HFFc6 (cell line): Measurements from ENCODE around the gene GAST. TPM values are rescaled to one million over a fixed set of nuclear protein-coding genes. Genes with fewer than 3 reads are reported as not detected.
A peak's percentile ranks its signal among the peaks of the same experiment; 100 is the strongest.
"Not testable (repeated sequence)": the region's sequence is repeated elsewhere in the genome, so short reads cannot be mapped to it uniquely, and the experiment has no call there.

ENCODE experiments used
- DNase-seq: peaks from one replicate; pipeline ENCODE4 v3.0.0-alpha.2; 2018
- H3K27ac Mint-ChIP-seq: 2 replicates; pipeline ENCODE4 v1.8.0; 2020; ENCODE audit warnings: mild to moderate bottlenecking, mixed read lengths
- H3K27me3 Mint-ChIP-seq: 2 replicates; pipeline ENCODE4 v1.8.0; 2021; ENCODE audit warnings: mild to moderate bottlenecking, moderate library complexity, mixed read lengths; ENCODE audit not compliant: insufficient read depth
- H3K36me3 Mint-ChIP-seq: 2 replicates; pipeline ENCODE4 v1.8.0; 2021; ENCODE audit warnings: low read depth, mixed read lengths
- H3K4me1 Mint-ChIP-seq: 2 replicates; pipeline ENCODE4 v1.8.0; 2020; ENCODE audit warnings: low read depth, mixed read lengths
- H3K4me3 Mint-ChIP-seq: 2 replicates; pipeline ENCODE4 v1.8.0; 2020; ENCODE audit warnings: mild to moderate bottlenecking, moderate library complexity, mixed read lengths
- H3K9me3 Mint-ChIP-seq: 2 replicates; pipeline ENCODE4 v1.8.0; 2020; ENCODE audit warnings: mild to moderate bottlenecking, mixed read lengths
- total RNA-seq, 6 experiments: library from RNA; stranded (reverse); fragmentation: NEBNext Ultra II Directional; extraction: Animal tissue kit (Norgen Biotek cat#: 25700); gene quantifications; 2 replicates in 1 of 6; 3 replicates in 5 of 6; pipeline ENCODE4 v1.2.3, GENCODE V29; 2021
- TF ChIP-seq, protein P1 (sequence below): fragments of 200-600 bp; sonication (generic); IDR thresholded peaks from 2 replicates; pipeline ENCODE4 v1.5.0; 2021; ENCODE audit warnings: antibody characterized with exemption, mild to moderate bottlenecking

The GAST gene
- total RNA-seq, 6 experiments from 2014 or later = not detected

DNA sequence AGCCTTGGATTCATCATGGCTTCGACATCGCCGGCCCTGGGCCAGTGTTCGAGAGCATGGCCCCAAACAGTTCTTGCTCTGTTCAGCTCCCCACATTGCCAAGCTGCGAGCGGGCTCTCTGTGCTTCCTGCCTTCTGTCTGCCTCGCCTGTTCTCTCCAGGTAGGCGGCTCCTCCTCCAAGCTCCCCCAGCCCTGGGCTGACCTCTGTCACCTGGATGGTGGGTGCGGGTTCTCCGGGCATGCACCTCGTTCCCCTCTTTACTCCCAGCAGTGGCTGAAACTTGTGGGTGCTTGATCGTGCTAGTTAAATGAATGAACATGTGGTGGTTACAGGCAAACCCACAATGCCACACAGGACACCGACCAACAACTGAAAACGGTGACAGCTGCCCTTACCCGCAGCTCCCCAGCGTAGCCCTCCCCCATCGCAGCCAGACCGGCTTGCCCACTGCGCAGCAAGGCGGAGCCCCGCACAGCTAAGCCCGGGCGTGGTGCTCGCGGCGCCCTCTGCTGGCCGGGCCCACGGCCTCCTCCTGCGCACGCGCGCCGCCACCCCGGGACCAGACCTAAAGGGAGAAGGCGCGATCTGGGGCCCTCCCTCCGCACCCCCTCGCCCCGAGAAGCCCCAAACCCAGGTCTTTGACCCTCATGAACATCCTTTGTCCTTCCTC is 46.4 kb upstream of the GAST start:
- no peaks in the 10 kb centered on the region for H3K36me3 Mint-ChIP-seq
- peak overlapping the region; percentile 91 for H3K27ac Mint-ChIP-seq
- peak overlapping the region; percentile 86 for H3K4me3 Mint-ChIP-seq
- H3K9me3 Mint-ChIP-seq = no peaks in the 10 kb centered on the region
- DNase-seq = peak; percentile 70
- peaks cover 21% of the 10 kb centered on the region for H3K4me1 Mint-ChIP-seq
- peaks cover 10% of the 10 kb centered on the region for H3K27me3 Mint-ChIP-seq
- TF ChIP-seq, protein P1, sequence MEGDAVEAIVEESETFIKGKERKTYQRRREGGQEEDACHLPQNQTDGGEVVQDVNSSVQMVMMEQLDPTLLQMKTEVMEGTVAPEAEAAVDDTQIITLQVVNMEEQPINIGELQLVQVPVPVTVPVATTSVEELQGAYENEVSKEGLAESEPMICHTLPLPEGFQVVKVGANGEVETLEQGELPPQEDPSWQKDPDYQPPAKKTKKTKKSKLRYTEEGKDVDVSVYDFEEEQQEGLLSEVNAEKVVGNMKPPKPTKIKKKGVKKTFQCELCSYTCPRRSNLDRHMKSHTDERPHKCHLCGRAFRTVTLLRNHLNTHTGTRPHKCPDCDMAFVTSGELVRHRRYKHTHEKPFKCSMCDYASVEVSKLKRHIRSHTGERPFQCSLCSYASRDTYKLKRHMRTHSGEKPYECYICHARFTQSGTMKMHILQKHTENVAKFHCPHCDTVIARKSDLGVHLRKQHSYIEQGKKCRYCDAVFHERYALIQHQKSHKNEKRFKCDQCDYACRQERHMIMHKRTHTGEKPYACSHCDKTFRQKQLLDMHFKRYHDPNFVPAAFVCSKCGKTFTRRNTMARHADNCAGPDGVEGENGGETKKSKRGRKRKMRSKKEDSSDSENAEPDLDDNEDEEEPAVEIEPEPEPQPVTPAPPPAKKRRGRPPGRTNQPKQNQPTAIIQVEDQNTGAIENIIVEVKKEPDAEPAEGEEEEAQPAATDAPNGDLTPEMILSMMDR = peak; percentile 97

DNA sequence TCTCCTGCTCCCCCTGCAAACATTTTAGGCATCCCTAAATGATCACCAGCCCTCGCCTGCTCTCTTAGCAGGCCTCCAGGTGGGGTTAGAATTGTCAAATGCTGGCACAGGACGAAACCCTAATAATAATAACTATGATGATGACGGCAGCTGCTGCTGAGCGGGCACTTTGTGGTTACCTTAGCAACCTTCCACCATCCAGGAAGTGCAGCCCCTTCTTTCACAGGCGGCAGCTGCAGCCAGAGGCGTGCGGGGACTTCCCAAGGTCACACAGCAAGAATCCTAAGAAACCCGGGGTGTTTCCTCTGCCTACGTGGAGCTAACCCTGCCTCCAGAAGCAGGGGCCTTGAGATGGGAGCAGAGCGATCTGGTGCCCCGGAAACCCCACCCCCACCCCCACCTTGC is 45.9 kb upstream of the GAST start:
- Mint-ChIP-seq H3K4me3 (peak overlapping the region; percentile 86), H3K27me3 (peaks cover 10% of the 10 kb centered on the region), H3K36me3 (no peaks in the 10 kb centered on the region), H3K4me1 (peaks cover 21% of the 10 kb centered on the region), H3K27ac (peak overlapping the region; percentile 91), H3K9me3 (no peaks in the 10 kb centered on the region)
- no peak for DNase-seq
- TF ChIP-seq, protein P1 = peak; percentile 60

DNA sequence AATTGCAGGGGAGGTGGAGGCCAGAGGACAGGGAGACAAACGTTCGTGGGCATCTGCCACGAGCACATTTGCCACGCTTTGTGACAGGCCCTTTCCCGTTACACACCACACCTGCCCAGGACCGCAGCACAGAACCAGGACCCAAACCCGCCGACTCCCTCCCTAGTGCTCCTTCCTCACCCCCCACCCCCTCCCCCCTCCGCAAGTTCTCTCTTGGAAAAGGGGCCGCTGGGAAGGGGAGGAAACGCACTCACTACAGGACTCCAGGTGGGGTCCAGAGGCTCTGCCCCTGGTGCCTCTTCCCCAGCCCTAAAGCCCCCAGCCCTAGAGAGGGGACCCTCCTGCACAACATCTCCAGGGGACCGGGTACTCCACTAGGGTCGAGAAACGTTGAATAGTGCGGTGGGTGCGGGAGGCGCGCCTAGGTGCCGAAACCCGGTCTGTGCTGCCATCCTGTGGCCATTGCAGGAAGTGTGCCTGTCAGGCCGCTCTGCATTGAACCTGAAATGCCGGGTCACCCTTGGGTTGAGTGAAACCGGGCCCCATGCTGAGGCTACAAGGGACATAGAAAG is 45.3 kb upstream of the GAST start:
- Mint-ChIP-seq H3K27ac (peak overlapping the region; percentile 91), H3K27me3 (peaks cover 10% of the 10 kb centered on the region), H3K36me3 (no peaks in the 10 kb centered on the region), H3K4me1 (peaks cover 21% of the 10 kb centered on the region), H3K9me3 (no peaks in the 10 kb centered on the region), H3K4me3 (peak overlapping the region; percentile 86)
- peak; percentile 43 for DNase-seq
- TF ChIP-seq, protein P1 = peak; percentile 93

DNA sequence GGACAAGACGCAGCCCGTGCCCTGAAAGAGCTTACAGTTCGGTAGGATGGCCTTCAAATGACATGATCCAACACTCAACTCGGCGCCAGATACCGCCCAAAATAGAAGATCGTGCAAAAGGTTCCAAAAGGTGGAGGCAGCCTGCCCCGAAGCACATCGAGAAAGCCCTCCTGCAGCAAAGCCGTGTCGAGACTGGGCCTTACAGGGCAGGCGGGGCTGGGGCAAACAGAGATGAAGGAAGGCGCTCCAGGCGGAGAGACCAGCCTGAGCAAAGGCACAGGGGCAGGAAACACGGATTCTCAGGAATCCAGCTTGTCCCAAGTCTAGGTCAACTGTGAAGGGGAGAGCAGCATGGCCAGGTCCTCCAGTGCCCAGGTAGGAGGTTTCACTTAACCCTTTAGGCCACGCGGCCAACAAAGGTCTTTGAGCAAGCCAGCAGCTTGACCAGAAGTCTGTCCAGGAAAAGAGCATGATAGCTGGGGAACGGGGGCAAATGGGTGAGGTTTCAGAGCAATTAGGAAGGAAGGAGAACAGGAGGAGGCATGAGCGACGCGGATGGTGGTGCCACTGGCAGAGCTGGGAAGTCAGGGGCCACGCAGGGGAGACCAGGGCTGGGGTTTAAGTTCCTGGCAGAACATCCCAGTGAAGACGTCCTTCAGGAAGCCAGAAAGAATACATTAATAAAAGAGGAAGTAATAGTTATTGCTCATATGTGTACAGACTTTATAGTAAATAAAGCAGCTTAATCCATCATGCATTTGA is 44.7 kb upstream of the GAST start:
- no peak for DNase-seq
- TF ChIP-seq, protein P1 = no peak
- Mint-ChIP-seq H3K4me3 (peak overlapping the region; percentile 86; the same call in 1 of the 2 replicates), H3K4me1 (peaks cover 21% of the 10 kb centered on the region), H3K36me3 (no peaks in the 10 kb centered on the region), H3K27me3 (peaks cover 10% of the 10 kb centered on the region), H3K27ac (no peak overlapping the region), H3K9me3 (no peaks in the 10 kb centered on the region)

DNA sequence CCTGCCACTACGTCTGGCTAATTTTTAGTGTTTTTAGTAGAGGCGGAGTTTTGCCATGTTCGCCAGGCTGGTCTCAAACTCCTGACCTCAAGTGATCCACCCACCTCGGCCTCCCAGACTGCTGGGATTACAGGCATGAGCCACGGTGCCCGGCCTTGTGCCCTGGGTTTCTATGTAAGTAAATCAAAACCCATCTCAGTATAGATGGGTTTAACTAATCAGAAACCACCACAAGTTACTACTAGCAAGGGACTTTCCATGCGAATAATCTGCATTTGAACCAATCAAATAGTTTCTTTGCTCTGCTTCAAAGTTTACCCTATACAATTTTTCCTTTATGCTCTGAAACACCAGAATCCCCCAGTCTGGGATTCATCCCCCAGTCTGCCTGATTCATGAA is 40.0 kb upstream of the GAST start:
- H3K9me3 Mint-ChIP-seq = no peaks in the 10 kb centered on the region
- peaks cover 6% of the 10 kb centered on the region; the same call in 1 of the 2 replicates for H3K4me1 Mint-ChIP-seq
- no peaks in the 10 kb centered on the region for H3K36me3 Mint-ChIP-seq
- TF ChIP-seq, protein P1 = no peak
- no peak for DNase-seq
- no peak overlapping the region for H3K4me3 Mint-ChIP-seq
- H3K27me3 Mint-ChIP-seq = peaks cover 16% of the 10 kb centered on the region
- no peak overlapping the region for H3K27ac Mint-ChIP-seq

DNA sequence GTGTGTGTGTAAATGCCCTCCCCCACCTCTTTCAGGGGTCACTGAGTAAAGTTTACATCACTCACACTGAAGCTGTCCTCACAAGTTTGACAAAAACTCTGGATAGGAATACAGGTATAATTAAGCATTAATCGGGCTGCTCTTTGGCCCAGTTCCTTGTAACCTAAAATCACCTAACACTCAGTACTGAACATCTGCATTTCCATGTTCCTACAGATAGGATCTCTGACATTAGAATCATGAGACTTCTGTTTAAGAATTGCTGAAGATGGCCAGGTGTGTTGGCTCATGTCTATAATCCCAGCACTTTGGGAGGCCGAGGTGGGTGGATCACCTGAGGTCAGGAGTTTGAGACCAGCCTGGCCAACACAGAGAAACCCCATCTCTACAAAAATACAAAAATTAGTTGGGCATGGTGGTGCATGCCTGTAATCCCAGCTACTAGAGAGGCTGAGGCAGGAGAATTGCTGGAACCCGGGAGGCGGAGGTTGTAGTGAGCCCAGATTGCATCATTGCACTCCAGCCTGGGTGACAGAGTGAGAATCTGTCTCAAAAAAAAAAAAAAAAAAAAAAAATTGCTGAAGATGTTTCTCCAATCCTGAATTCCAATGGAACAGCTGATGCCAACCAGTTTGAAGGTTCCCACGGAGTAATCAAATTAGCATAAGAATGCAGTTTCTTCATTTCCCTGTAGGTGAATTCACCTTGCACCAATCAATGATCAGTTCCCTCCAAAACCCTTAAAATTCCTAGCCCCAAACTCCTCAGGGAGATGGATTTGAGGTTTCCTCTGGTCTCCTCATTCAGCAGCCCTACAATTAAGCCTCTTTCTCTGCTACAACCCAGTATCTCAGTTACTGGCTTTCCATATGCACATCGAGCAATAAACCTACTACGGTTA is 36.7 kb upstream of the GAST start:
- H3K4me1 Mint-ChIP-seq = peaks cover 15% of the 10 kb centered on the region
- not testable (repeated sequence) for H3K27ac Mint-ChIP-seq, H3K27me3 Mint-ChIP-seq, H3K9me3 Mint-ChIP-seq, H3K4me3 Mint-ChIP-seq, H3K36me3 Mint-ChIP-seq, DNase-seq
